Activated naive CD8-positive, alpha-beta T cell treated with anti-CD3 and anti-CD28 coated beads, Interleukin-2, amount 10 ng/mL, durations not matched to agents 7 days and 5 days (primary cell): Measurements from ENCODE around the gene LY6G6D. TPM values are rescaled to one million over a fixed set of nuclear protein-coding genes. Genes with fewer than 3 reads are reported as not detected.

Source experiments
- ATAC-seq: fragments of 150-1000 bp; cut with Tn5 transposase; one replicate; pipeline ENCODE4 v1.10.0; 2021; ENCODE audit warnings: low read depth, moderate library complexity
- POLR2A ChIA-PET: fragments of 350-600 bp; sonication (Branson Sonifier 250); formaldehyde crosslinking; loops from one replicate; lab custom pipeline; 2021; ENCODE audit warnings: antibody characterized with exemption; lab: Charles Lee
- DNase-seq: peaks from one replicate; pipeline ENCODE4 v3.0.0; 2021
- H3K27ac Mint-ChIP-seq: one replicate; pipeline ENCODE4 v1.8.0; 2022; ENCODE audit warnings: mild to moderate bottlenecking, mixed read lengths
- H3K27me3 Mint-ChIP-seq: one replicate; pipeline ENCODE4 v1.8.0; 2022; ENCODE audit warnings: mild to moderate bottlenecking, moderate library complexity, mixed read lengths
- H3K36me3 Mint-ChIP-seq: one replicate; pipeline ENCODE4 v1.8.0; 2021; ENCODE audit warnings: mild to moderate bottlenecking, mixed read lengths
- H3K4me1 Mint-ChIP-seq: one replicate; pipeline ENCODE4 v1.8.0; 2021; ENCODE audit warnings: mixed read lengths
- H3K4me3 Mint-ChIP-seq: one replicate; pipeline ENCODE4 v1.8.0; 2022; ENCODE audit warnings: mild to moderate bottlenecking, moderate library complexity, mixed read lengths
- H3K9me3 Mint-ChIP-seq: one replicate; pipeline ENCODE4 v1.8.0; 2021; ENCODE audit warnings: mixed read lengths
- total RNA-seq, 2 experiments: library from RNA; stranded (reverse); gene quantifications; one replicate each; pipeline ENCODE4 v1.2.3, GENCODE V29; 2021

The LY6G6D gene
- total RNA-seq, 2 experiments from 2014 or later, result not detected

- POLR2A ChIA-PET, result interaction anchor here (1.2 to 9.4 kb wide), 7 partner anchors 10 to 100 kb away, joined by 3 to 137 read pairs (median 4); partner anchors contain the start of genes ABHD16A, BAG6, CLIC1 and GPANK1
- Mint-ChIP-seq H3K4me3 (peak overlapping the region; percentile 57), H3K4me1 (peaks cover 53% of the 10 kb centered on the region), H3K9me3 (no peaks in the 10 kb centered on the region), H3K27me3 (no peaks in the 10 kb centered on the region), H3K27ac (peak overlapping the region; percentile 76), H3K36me3 (peaks cover 32% of the 10 kb centered on the region)
- DNase-seq, result no peak
- ATAC-seq, result peak; percentile 31
Measured at GRCh38 chr6:31727034-31727716, 12.0 kb downstream of the LY6G6D start.

DNA sequence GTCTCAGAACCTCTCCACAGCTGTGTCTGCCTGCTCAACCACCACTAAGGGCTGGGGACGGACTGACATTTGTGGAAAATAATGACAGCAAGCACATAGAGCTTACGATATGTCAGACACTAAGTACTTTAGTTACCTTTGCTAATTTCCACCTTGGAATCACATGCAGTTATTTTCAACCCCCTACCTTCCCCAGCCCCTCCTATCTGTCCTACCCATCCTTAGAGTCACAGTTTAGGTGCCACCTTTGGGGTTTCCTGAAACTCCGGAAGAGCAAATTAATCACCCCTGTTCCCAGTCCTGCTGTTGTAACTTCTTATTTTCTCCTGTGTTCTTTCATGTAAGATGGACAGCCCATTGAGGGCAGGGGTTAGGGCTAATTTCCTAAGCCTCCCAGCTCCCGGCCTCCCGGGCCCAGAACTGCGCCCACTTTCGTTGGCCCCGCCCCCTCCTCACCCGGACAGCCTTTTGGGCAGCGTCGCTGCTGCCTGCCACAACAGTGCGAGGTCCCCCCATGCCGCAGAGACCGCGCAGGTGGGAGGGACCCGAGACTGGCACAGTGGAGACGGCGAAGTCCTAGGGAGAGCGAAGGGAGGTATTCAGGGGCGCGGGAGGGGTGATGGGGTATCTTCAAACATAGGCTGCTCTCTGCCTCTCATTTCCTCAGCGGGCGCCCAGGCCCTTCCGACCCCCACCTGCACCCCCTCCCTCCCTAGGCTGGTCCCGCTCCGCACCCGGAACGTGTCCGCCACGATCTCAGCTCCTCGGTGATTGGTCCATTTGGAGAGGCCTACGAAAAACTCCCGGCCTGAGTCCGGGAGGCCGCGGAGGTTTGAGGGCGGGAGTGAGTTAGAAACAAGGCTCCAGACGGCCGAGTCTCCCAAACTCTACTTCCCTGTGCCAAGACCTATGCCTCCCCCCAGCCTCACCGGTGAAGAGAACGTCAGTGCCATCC, 12.8 kb downstream of the LY6G6D start:
- peak overlapping the region; percentile 76 for H3K27ac Mint-ChIP-seq
- POLR2A ChIA-PET, result interaction anchor here (0.6 to 9.4 kb wide), 7 partner anchors 9 to 102 kb away, joined by 3 to 137 read pairs (median 5); partner anchors contain the start of genes ABHD16A, BAG6, CLIC1 and HSPA1B
- ATAC-seq (no peak), DNase-seq (no peak)
- H3K36me3 Mint-ChIP-seq, result peaks cover 34% of the 10 kb centered on the region
- peak overlapping the region; percentile 98 for H3K4me3 Mint-ChIP-seq
- H3K9me3 Mint-ChIP-seq, result no peaks in the 10 kb centered on the region
- H3K27me3 Mint-ChIP-seq, result no peaks in the 10 kb centered on the region
- peaks cover 54% of the 10 kb centered on the region for H3K4me1 Mint-ChIP-seq

- Mint-ChIP-seq H3K9me3 (no peaks in the 10 kb centered on the region), H3K4me1 (peaks cover 59% of the 10 kb centered on the region), H3K36me3 (peaks cover 43% of the 10 kb centered on the region), H3K4me3 (peak within 1 kb of the TSS; percentile 98), H3K27me3 (no peaks in the 10 kb centered on the region), H3K27ac (peak within 1 kb of the TSS; percentile 88)
- POLR2A ChIA-PET, result interaction anchor here (0.6 to 9.4 kb wide), 15 partner anchors 8 to 109 kb away, joined by 3 to 137 read pairs (median 5); partner anchors contain the start of genes ABHD16A, CLIC1, GPANK1 and LSM2
- DNase-seq (no peak), ATAC-seq (peak; percentile 34)
Measured at GRCh38 chr6:31728767-31729514, 13.8 kb downstream of the LY6G6D start, which contains the start of gene DDAH2. DDAH2 (minus strand) TSS chr6:31729299; CDS start chr6:31729161, 138 bp downstream.

GRCh38 chr6:31729515-31729978, 14.4 kb downstream of the LY6G6D start:
- H3K36me3 Mint-ChIP-seq, result peaks cover 43% of the 10 kb centered on the region
- ATAC-seq, result peak; percentile 57
- H3K4me1 Mint-ChIP-seq, result peaks cover 59% of the 10 kb centered on the region

DNA sequence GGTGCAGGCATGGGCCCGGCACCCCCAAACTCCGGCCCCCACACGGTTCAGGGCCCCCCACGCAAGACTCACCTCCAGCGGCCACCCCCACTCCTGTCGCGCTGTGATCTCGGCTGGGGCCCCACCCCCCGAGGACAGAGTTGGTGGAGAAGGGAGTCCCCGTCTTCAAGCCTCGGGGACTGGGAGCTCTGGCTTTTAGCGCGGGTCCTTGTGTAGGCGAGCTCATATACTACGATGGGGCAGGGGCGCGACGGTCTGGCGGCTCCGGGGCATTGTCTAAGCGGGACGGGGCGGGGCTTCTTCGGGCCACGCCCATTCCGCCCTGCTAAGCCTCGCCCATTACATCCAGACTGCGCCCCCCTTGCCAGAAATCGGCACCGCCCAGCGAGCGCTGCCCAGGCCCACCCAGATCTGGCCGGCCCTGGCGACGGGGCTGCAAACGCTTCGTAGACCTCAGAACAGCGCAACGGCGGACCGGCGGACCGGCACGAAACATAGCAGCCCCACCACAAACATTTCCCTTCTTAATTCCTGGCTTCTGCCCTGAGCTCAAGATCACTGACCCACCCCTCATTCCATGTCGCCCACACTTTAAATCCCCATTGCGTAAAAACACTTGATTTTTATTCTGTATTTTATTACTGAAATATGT, 15.0 kb downstream of the LY6G6D start:
- ATAC-seq (peak; percentile 38), DNase-seq (peak; percentile 85)
- H3K9me3 Mint-ChIP-seq, result no peaks in the 10 kb centered on the region
- H3K27me3 Mint-ChIP-seq, result no peaks in the 10 kb centered on the region
- POLR2A ChIA-PET, result interaction anchor here (0.6 to 9.4 kb wide), 24 partner anchors 7 to 378 kb away, joined by 3 to 137 read pairs (median 4); partner anchors contain the start of genes ABHD16A, CLIC1, GPANK1 and HSPA1A
- H3K36me3 Mint-ChIP-seq, result peaks cover 47% of the 10 kb centered on the region
- H3K4me3 Mint-ChIP-seq, result peak overlapping the region; percentile 98
- peaks cover 59% of the 10 kb centered on the region for H3K4me1 Mint-ChIP-seq
- peak overlapping the region; percentile 88 for H3K27ac Mint-ChIP-seq

More at GRCh38 chr6:31729515-31729978, 14.4 kb downstream of the LY6G6D start:
- Mint-ChIP-seq H3K4me3 (peak overlapping the region; percentile 98), H3K9me3 (no peaks in the 10 kb centered on the region), H3K27me3 (no peaks in the 10 kb centered on the region), H3K27ac (peak overlapping the region; percentile 88)
- POLR2A ChIA-PET, result interaction anchor here (0.6 to 9.4 kb wide), 20 partner anchors 8 to 109 kb away, joined by 3 to 137 read pairs (median 4); partner anchors contain the start of genes ABHD16A, CLIC1, GPANK1 and HSPA1A
- DNase-seq, result peak; percentile 84

DNA sequence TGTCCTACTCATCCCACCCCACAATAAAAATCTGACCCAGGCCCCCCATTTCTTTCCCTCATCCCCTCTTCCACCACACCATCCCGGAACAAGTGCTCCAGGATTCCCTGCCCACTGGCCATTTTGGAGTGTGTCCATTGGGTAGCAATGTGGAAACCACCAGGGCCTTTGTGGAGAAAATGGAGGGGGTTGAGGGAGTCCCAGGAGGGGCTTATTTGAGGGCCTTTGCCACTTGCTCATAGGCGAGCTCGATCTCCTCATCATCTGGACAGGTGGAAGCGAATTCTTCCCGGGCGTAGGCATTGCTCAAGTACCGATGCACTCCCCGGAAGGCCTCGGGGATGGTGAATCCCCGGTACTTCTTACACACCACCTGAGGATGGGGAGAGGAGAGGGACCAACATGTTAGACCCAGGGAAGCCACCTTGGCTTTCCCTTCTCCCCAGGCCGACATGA, 15.5 kb downstream of the LY6G6D start:
- POLR2A ChIA-PET, result interaction anchor here (0.6 to 9.4 kb wide), 17 partner anchors 7 to 377 kb away, joined by 3 to 137 read pairs (median 4); partner anchors contain the start of genes ABHD16A, CLIC1, HSPA1A and HSPA1B
- no peak for DNase-seq
- Mint-ChIP-seq H3K27ac (no peak overlapping the region), H3K9me3 (no peaks in the 10 kb centered on the region), H3K36me3 (peaks cover 50% of the 10 kb centered on the region), H3K4me1 (peaks cover 57% of the 10 kb centered on the region), H3K27me3 (no peaks in the 10 kb centered on the region), H3K4me3 (peak overlapping the region; percentile 98)
- ATAC-seq, result no peak

DNA sequence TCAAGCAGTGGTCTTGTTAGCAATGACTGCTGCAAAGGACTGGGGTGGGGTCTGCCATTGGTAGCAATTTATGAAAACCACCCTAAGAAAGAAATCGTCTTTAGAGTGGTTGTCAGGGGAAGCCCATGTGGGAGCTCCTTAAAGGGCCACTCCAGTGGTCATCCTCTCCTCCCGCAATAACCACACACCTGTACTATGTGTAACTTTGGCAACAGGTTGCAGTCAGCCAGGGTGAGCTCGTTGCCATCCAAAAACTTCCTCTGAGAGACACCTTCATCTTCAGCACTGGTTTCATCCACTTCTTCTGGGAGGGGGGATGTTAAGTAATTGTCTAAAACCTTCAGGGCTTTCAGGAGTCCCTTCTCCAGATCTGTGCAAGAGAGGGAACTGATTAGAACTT, 16.9 kb downstream of the LY6G6D start:
- POLR2A ChIA-PET, result no interaction called here
- DNase-seq (no peak), ATAC-seq (no peak)
- H3K4me3 Mint-ChIP-seq, result no peak overlapping the region
- H3K27ac Mint-ChIP-seq, result no peak overlapping the region
- peaks cover 43% of the 10 kb centered on the region for H3K36me3 Mint-ChIP-seq
- peaks cover 49% of the 10 kb centered on the region for H3K4me1 Mint-ChIP-seq
- no peaks in the 10 kb centered on the region for H3K9me3 Mint-ChIP-seq
- H3K27me3 Mint-ChIP-seq, result no peaks in the 10 kb centered on the region

- ATAC-seq, result no peak
- H3K36me3 Mint-ChIP-seq, result peaks cover 42% of the 10 kb centered on the region
- POLR2A ChIA-PET, result interaction anchor here (1.4 to 7.6 kb wide), 3 partner anchors 7 to 97 kb away, joined by 3 to 137 read pairs (median 26); partner anchors contain the start of genes DDAH2 and MPIG6B
Measured at GRCh38 chr6:31733734-31734133, 18.6 kb downstream of the LY6G6D start.

GRCh38 chr6:31734247-31734820, 19.2 kb downstream of the LY6G6D start:
- ATAC-seq (no peak), DNase-seq (no peak)
- Mint-ChIP-seq H3K27ac (peak overlapping the region; percentile 93), H3K27me3 (no peaks in the 10 kb centered on the region), H3K4me1 (peaks cover 52% of the 10 kb centered on the region), H3K4me3 (peak overlapping the region; percentile 98), H3K9me3 (no peaks in the 10 kb centered on the region), H3K36me3 (peaks cover 42% of the 10 kb centered on the region)
- POLR2A ChIA-PET, result interaction anchor here (0.6 to 7.6 kb wide), 12 partner anchors 7 to 129 kb away, joined by 3 to 137 read pairs (median 10); partner anchors contain the start of genes CSNK2B, DDAH2, GPANK1 and HSPA1A

More at GRCh38 chr6:31733734-31734133, 18.6 kb downstream of the LY6G6D start:
- Mint-ChIP-seq H3K9me3 (no peaks in the 10 kb centered on the region), H3K27me3 (no peaks in the 10 kb centered on the region), H3K27ac (peak overlapping the region; percentile 93), H3K4me3 (peak overlapping the region; percentile 98), H3K4me1 (peaks cover 52% of the 10 kb centered on the region)
- no peak for DNase-seq

GRCh38 chr6:31734821-31735406, 19.8 kb downstream of the LY6G6D start:
- Mint-ChIP-seq H3K36me3 (peaks cover 43% of the 10 kb centered on the region), H3K4me1 (peaks cover 55% of the 10 kb centered on the region), H3K4me3 (peak overlapping the region; percentile 98), H3K9me3 (no peaks in the 10 kb centered on the region), H3K27ac (peak overlapping the region; percentile 93), H3K27me3 (no peaks in the 10 kb centered on the region)
- DNase-seq (peak; percentile 70), ATAC-seq (peak; percentile 37)
- POLR2A ChIA-PET, result interaction anchor here (0.6 to 7.6 kb wide), 16 partner anchors 8 to 152 kb away, joined by 3 to 137 read pairs (median 10); partner anchors contain the start of genes ABHD16A, CSNK2B, DDAH2 and GPANK1
